ENCODE measurements around the gene BPIFB6.

The BPIFB6 gene

GRCh38 chr20:33000802-33001466 is 30.5 kb upstream of the BPIFB6 start:
- no peak for DNase-seq (ENCODE audit: low read depth in 2 of 2)

GRCh38 chr20:33002087-33002808 is 29.2 kb upstream of the BPIFB6 start:
- DNase-seq (ENCODE audit: low read depth in 2 of 2) = no peak

GRCh38 chr20:33004141-33004751 is 27.2 kb upstream of the BPIFB6 start, which contains the start of gene SUN5:
Gene SUN5 (minus strand): TSS chr20:33004433. CDS start chr20:33004340, 93 bp downstream.
- DNase-seq (ENCODE audit: low read depth in 2 of 2) = no peak

- DNase-seq (ENCODE audit: low read depth in 2 of 2) = no peak
These were observed 26.3 kb upstream of the BPIFB6 start for GRCh38 chr20:33005132-33005566.

- no peak for DNase-seq (ENCODE audit: low read depth in 2 of 2)
These were observed 25.3 kb upstream of the BPIFB6 start for GRCh38 chr20:33005908-33006775.

- DNase-seq (ENCODE audit: low read depth in 2 of 2) = no peak
These were observed 24.6 kb upstream of the BPIFB6 start for GRCh38 chr20:33006776-33007375.

- DNase-seq (ENCODE audit: low read depth in 2 of 2) = no peak
These were observed 23.8 kb upstream of the BPIFB6 start, which contains the start of gene BPIFB2 for GRCh38 chr20:33007376-33008335. Gene BPIFB2 (plus strand): TSS chr20:33007704. CDS start chr20:33008575, 871 bp downstream.

GRCh38 chr20:33008336-33009213 is 22.9 kb upstream of the BPIFB6 start:
- DNase-seq (ENCODE audit: low read depth in 2 of 2) = no peak

GRCh38 chr20:33009214-33010132 is 22.0 kb upstream of the BPIFB6 start:
- DNase-seq (ENCODE audit: low read depth in 2 of 2) = no peak

GRCh38 chr20:33010133-33010504 is 21.3 kb upstream of the BPIFB6 start:
- no peak for DNase-seq (ENCODE audit: low read depth in 2 of 2)

GRCh38 chr20:33010674-33011449 is 20.6 kb upstream of the BPIFB6 start:
- DNase-seq (ENCODE audit: low read depth in 2 of 2) = no peak

- no peak for DNase-seq (ENCODE audit: low read depth in 2 of 2)
These were observed 18.9 kb upstream of the BPIFB6 start for GRCh38 chr20:33012327-33013189.

- DNase-seq (ENCODE audit: low read depth in 2 of 2) = no peak
These were observed 17.6 kb upstream of the BPIFB6 start for GRCh38 chr20:33013701-33014326.

GRCh38 chr20:33014336-33015113 is 16.9 kb upstream of the BPIFB6 start:
- no peak for DNase-seq (ENCODE audit: low read depth in 2 of 2)

- no peak for DNase-seq (ENCODE audit: low read depth in 2 of 2)
These were observed 16.3 kb upstream of the BPIFB6 start for GRCh38 chr20:33015114-33015484.
